ENCODE results near the gene OPRM1.

OPRM1 gene

DNA sequence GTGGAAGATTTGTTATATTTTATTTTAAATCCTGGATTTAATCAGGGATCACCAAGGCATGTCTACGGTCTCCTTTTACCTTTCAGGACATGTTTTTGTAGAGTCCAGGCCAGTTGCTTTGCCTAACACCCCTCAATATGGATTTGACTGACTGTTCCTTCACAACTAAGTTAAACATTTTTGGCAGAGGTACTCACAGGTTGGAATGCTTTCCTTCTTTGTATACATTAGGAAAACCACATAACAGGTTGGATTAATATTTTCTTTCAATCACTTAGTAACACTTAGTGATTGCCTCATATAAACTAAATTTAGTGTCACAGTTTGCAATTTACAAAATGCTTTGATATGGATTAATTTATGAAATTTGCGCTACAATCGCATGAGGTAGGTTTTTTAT is 253.0 kb downstream of the OPRM1 start:
- DNase-seq: no peak

DNA sequence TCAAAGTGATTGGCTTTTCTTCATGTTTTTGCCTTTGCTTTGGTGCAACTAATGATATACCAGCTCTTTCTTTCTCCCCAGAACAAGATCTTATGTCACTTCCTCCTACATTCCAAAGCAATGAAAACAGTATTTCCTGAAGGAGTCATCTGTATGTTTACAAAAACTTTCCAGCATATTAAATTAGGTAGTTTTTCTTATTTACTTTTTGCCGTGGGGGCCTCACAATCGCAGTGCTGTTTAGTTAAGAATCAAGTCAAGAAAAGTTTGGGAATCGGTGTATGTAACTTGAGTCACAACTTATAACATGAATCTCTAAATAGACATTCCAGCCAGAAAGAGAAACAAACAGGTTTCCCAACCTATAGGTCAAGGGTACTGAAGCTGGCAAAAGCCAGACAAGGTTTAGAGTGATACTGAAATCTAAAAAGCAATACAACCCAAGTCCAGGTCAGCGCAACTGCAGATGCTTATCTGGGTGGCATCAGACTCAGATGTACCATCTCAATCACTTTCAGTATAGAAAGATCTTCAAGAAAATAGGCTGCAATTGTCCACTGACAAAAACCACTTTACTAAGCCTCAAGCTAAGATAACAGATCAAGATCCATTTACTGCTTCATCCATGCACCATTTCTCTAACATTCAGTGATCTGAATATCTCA is 253.9 kb downstream of the OPRM1 start:
- DNase-seq: no peak

DNA sequence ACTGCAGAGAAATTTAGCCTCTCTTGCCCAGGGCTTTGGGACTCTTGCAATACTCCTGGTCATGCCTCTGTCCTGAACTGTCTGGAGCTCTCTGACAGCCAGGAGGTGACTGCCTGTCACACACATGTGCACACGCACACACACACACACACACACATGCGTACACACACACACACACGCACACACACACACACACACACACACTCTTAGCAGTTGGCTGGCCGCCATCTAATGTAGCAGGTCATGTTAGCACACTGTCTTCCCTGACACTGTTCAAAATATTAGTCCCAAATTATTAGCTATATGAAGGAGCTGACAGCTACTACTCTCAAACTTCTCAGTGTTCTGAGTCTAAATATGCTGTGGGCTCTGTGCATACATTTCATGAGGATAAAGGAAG is 256.7 kb downstream of the OPRM1 start:
- DNase-seq: no peak

All from SHP77 treated with DMSO at 0.1 percent for 48 hours (cell line).